SU-DHL-6 (cell line): ENCODE measurements around the gene MTMR12.

ENCODE experiments used
- H2AFZ ChIP-seq: fragments of 200-600 bp; sonication (generic); 2 replicates; pipeline ENCODE4 v1.6.1; 2014; ENCODE audit warnings: low read depth, mild to moderate bottlenecking, moderate library complexity, mixed read lengths, antibody characterized with exemption, low read length; ENCODE audit not compliant: severe bottlenecking
- H3F3A ChIP-seq: fragments of 200-600 bp; shearing (Covaris generic); 2 replicates; pipeline ENCODE4 v1.6.0; 2016; ENCODE audit warnings: antibody characterized with exemption, mild to moderate bottlenecking; ENCODE audit not compliant: insufficient read depth
- H3K27ac ChIP-seq: fragments of 200-600 bp; sonication (generic); 2 replicates; pipeline ENCODE4 v1.5.1; 2016; ENCODE audit warnings: low read depth, mild to moderate bottlenecking, low read length, moderate library complexity, mixed read lengths
- H3K27me3 ChIP-seq: fragments of 200-600 bp; sonication (generic), shearing (Covaris generic); 2 replicates; pipeline ENCODE4 v1.6.0; 2014; ENCODE audit warnings: mild to moderate bottlenecking, low read length
- H3K36me3 ChIP-seq: fragments of 200-600 bp; sonication (generic); 2 replicates; pipeline ENCODE4 v1.6.1; 2014; ENCODE audit warnings: mild to moderate bottlenecking, low read length, mixed read lengths
- H3K4me2 ChIP-seq: fragments of 300-600, 200-600 bp; shearing (Covaris generic), sonication (generic); 2 replicates; pipeline ENCODE4 v1.6.0; 2014; ENCODE audit warnings: low read length, low read depth, mild to moderate bottlenecking; ENCODE audit not compliant: poor library complexity, severe bottlenecking
- H3K4me3 ChIP-seq: fragments of 200-600 bp; sonication (generic); 2 replicates; pipeline ENCODE4 v1.5.1; 2014; ENCODE audit warnings: antibody characterized with exemption, low read length, mild to moderate bottlenecking, mixed read lengths; ENCODE audit not compliant: insufficient read depth, poor library complexity, severe bottlenecking
- H3K79me2 ChIP-seq: fragments of 200-600 bp; sonication (generic); 2 replicates; pipeline ENCODE4 v1.6.1; 2014; ENCODE audit warnings: mild to moderate bottlenecking, low read length, moderate library complexity; ENCODE audit not compliant: insufficient read depth
- H3K9ac ChIP-seq: fragments of 200-600 bp; sonication (generic); 2 replicates; pipeline ENCODE4 v1.7.0; 2014; ENCODE audit warnings: mild to moderate bottlenecking, low read length
- H3K9me2 ChIP-seq: fragments of 200-600 bp; sonication (generic); replicated peaks from 2 replicates; pipeline ENCODE4 v1.6.1; 2014; ENCODE audit warnings: low read length; ENCODE audit not compliant: insufficient read depth
- H3K9me3 ChIP-seq: fragments of 200-600 bp; sonication (generic); 2 replicates; pipeline ENCODE4 v1.6.1; 2014; ENCODE audit warnings: low read length, mixed read lengths; ENCODE audit not compliant: insufficient read depth
- H4K20me1 ChIP-seq: fragments of 200-600 bp; sonication (generic); 2 replicates; pipeline ENCODE4 v1.6.1; 2014; ENCODE audit warnings: low read depth, mild to moderate bottlenecking, antibody characterized with exemption, low read length, moderate library complexity, mixed read lengths
- EZH2phosphoT487 ChIP-seq: fragments of 200-600 bp; sonication (generic), shearing (Covaris generic); conservative IDR thresholded peaks from 2 replicates; pipeline ENCODE4 v1.6.1; 2018; ENCODE audit warnings: mild to moderate bottlenecking, antibody characterized with exemption, low read length, moderate library complexity, mixed read lengths
- TF ChIP-seq, protein P1 (sequence below): fragments of 200-600 bp; sonication (generic); IDR thresholded peaks from one replicate; pipeline ENCODE4 v1.5.1; 2017; ENCODE audit warnings: antibody characterized with exemption, mild to moderate bottlenecking, low read length, moderate library complexity; ENCODE audit not compliant: insufficient read depth, poor library complexity, severe bottlenecking

The MTMR12 gene

DNA sequence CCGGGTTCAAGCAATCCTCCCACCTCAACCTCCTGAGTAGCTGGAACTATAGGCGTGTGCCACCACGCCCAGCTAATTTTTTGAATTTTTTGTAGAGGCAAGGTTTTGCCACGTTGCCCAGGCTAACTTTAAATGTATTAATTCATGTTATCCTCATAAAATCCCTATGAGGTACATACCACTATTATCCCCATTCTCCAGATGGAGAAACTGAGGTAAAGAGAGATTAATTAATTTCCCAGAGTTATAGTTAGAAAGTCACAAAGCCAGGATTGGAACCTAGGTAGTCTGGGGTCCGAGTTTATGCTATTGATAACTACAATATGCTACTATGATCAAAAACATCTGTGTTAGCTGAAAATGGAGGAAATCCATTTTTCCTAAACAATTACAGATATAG lies 106.7 kb downstream of the MTMR12 start:
- TF ChIP-seq EZH2phosphoT487 = no peak
- TF ChIP-seq, protein P1, sequence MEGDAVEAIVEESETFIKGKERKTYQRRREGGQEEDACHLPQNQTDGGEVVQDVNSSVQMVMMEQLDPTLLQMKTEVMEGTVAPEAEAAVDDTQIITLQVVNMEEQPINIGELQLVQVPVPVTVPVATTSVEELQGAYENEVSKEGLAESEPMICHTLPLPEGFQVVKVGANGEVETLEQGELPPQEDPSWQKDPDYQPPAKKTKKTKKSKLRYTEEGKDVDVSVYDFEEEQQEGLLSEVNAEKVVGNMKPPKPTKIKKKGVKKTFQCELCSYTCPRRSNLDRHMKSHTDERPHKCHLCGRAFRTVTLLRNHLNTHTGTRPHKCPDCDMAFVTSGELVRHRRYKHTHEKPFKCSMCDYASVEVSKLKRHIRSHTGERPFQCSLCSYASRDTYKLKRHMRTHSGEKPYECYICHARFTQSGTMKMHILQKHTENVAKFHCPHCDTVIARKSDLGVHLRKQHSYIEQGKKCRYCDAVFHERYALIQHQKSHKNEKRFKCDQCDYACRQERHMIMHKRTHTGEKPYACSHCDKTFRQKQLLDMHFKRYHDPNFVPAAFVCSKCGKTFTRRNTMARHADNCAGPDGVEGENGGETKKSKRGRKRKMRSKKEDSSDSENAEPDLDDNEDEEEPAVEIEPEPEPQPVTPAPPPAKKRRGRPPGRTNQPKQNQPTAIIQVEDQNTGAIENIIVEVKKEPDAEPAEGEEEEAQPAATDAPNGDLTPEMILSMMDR = no peak
- no peaks in the 10 kb centered on the region for H3F3A ChIP-seq
- H3K36me3 ChIP-seq = no peaks in the 10 kb centered on the region
- H3K27ac ChIP-seq = no peak overlapping the region
- H3K4me3 ChIP-seq = no peak overlapping the region
- H2AFZ ChIP-seq = no peak overlapping the region
- no peaks in the 10 kb centered on the region for H3K27me3 ChIP-seq
- H3K9me2 ChIP-seq = no peaks in the 10 kb centered on the region
- no peaks in the 10 kb centered on the region for H4K20me1 ChIP-seq
- H3K4me2 ChIP-seq = no peak overlapping the region
- no peaks in the 10 kb centered on the region for H3K9me3 ChIP-seq
- H3K9ac ChIP-seq = no peak overlapping the region
- H3K79me2 ChIP-seq = no peaks in the 10 kb centered on the region

DNA sequence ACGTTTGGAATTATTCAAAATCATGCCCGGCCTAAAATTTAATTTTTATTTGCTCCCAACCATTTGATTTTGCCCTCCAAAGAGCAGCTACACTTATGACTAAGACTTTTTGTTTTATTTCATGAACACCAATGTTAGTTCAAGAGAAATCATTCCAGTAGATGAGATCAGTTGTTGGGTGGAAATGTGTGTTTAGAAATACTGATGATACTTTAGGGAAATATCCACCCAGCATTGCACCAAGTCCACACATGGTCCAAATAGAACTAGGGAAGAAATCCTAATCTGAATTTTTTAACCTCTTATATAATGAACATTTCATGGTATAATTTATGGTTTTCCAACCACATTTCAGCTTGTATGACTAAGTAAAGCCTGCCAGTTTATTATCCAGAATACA lies 110.3 kb downstream of the MTMR12 start:
- Histone ChIP-seq H3K9me2 (no peaks in the 10 kb centered on the region), H3K79me2 (no peaks in the 10 kb centered on the region), H3F3A (no peaks in the 10 kb centered on the region), H3K4me2 (no peak overlapping the region), H2AFZ (no peak overlapping the region), H4K20me1 (no peaks in the 10 kb centered on the region), H3K4me3 (no peak overlapping the region), H3K9me3 (no peaks in the 10 kb centered on the region), H3K36me3 (no peaks in the 10 kb centered on the region), H3K27me3 (no peaks in the 10 kb centered on the region), H3K9ac (no peak overlapping the region), H3K27ac (no peak overlapping the region)
- TF ChIP-seq, protein P1 = no peak
- no peak for TF ChIP-seq EZH2phosphoT487

DNA sequence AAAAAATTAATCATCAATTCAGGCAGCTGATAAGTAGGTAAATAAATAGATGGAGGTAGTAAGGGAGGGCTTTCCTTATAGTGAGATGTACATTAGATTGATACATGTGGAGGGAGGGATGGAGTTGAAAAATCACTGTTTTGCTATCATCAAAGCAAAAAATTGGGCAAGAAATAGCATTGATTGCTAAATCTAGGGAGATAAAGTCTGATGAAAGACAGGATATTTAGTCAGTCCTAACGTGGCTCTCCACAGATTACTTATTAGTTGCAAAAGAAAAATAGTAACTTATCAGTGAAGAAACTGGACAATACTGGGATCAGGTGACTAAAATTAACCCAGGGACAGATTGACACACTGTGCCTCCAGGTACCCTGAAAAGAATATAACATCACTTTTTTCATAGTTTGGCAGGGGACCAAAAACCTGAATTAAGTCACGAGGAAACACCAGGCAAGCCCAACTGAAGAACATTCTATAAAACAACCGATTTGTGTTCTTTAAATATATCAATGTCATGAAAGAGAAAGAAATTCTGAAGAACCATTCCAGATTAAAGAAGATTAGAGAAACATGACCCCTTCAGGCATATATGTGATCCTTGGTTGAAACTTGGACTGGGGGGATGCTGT lies 111.5 kb downstream of the MTMR12 start:
- H3K79me2 ChIP-seq = no peaks in the 10 kb centered on the region
- H3K9ac ChIP-seq = no peak overlapping the region
- H3K36me3 ChIP-seq = no peaks in the 10 kb centered on the region
- no peaks in the 10 kb centered on the region for H3F3A ChIP-seq
- H2AFZ ChIP-seq = no peak overlapping the region
- no peak for TF ChIP-seq EZH2phosphoT487
- TF ChIP-seq, protein P1 = no peak
- H3K9me2 ChIP-seq = no peaks in the 10 kb centered on the region
- H3K4me2 ChIP-seq = no peak overlapping the region
- H3K27ac ChIP-seq = no peak overlapping the region
- no peaks in the 10 kb centered on the region for H4K20me1 ChIP-seq
- no peaks in the 10 kb centered on the region for H3K9me3 ChIP-seq
- no peak overlapping the region for H3K4me3 ChIP-seq
- H3K27me3 ChIP-seq = no peaks in the 10 kb centered on the region
